Fibroblast of lung (primary cell): Measurements from ENCODE around the gene EPHA8. TPM values are rescaled to one million over a fixed set of nuclear protein-coding genes. Genes with fewer than 3 reads are reported as not detected.

ENCODE experiments used
- DNase-seq, 2 donors: peaks; one replicate each; pipeline versions ENCODE4 v3.0.0 to v3.0.0-alpha.2; 2010; ENCODE audit warnings: low read depth in 2 of 2
- H2AFZ ChIP-seq: 2 replicates; pipeline ENCODE4 v1.5.1; 2012; ENCODE audit warnings: low read length, control low read depth, inconsistent platforms
- H3K27ac ChIP-seq: 2 replicates; pipeline ENCODE4 v1.5.1; 2011; ENCODE audit warnings: low read length, control low read depth; ENCODE audit not compliant: insufficient read depth
- H3K27me3 ChIP-seq: 2 replicates; pipeline ENCODE4 v1.5.1; 2011; ENCODE audit warnings: mild to moderate bottlenecking, low read length; ENCODE audit not compliant: control insufficient read depth, insufficient read depth
- H3K36me3 ChIP-seq: 2 replicates; pipeline ENCODE4 v1.5.1; 2011; ENCODE audit warnings: low read length; ENCODE audit not compliant: control insufficient read depth, insufficient read depth
- H3K4me1 ChIP-seq: 2 replicates; pipeline ENCODE4 v1.5.1; 2011; ENCODE audit warnings: low read length; ENCODE audit not compliant: control insufficient read depth, insufficient read depth; ENCODE audit errors: extremely low read depth
- H3K4me2 ChIP-seq: 2 replicates; pipeline ENCODE4 v1.5.1; 2011; ENCODE audit warnings: low read length, control low read depth; ENCODE audit not compliant: insufficient read depth; ENCODE audit errors: extremely low read depth
- H3K4me3 ChIP-seq, 4 experiments: fragments of 200-600 bp in 1 of 4; sonication (generic) in 1 of 4; replicated peaks in 1 of 4; 2 replicates each; pipeline ENCODE4 v1.5.1; 2011 to 2016; ENCODE audit warnings: low read length in 4 of 4, low read depth in 3 of 4, mild to moderate bottlenecking in 3 of 4, control low read depth in 2 of 4, inconsistent platforms in 1 of 4, mixed read lengths in 1 of 4; ENCODE audit not compliant: insufficient read depth in 1 of 4; ENCODE audit errors: control extremely low read depth in 1 of 4
- H3K79me2 ChIP-seq: 2 replicates; pipeline ENCODE4 v1.5.1; 2012; ENCODE audit warnings: mild to moderate bottlenecking, low read length, inconsistent platforms; ENCODE audit not compliant: control insufficient read depth, insufficient read depth
- H3K9ac ChIP-seq: 2 replicates; pipeline ENCODE4 v1.5.1; 2011; ENCODE audit warnings: mild to moderate bottlenecking, low read length, control low read depth; ENCODE audit not compliant: insufficient read depth
- H3K9me3 ChIP-seq: 2 replicates; pipeline ENCODE4 v1.5.1; 2012; ENCODE audit warnings: low read depth, low read length; ENCODE audit not compliant: control insufficient read depth, insufficient read depth
- H4K20me1 ChIP-seq: 2 replicates; pipeline ENCODE4 v1.5.1; 2011; ENCODE audit warnings: low read length; ENCODE audit not compliant: control insufficient read depth, insufficient read depth; ENCODE audit errors: extremely low read depth
- EZH2 ChIP-seq: IDR thresholded peaks from 2 replicates; pipeline ENCODE4 v1.5.1; 2012; ENCODE audit warnings: low read length, control low read depth, mild to moderate bottlenecking; ENCODE audit errors: missing control alignments
- polyA plus RNA-seq, 2 donors: library from polyadenylated mRNA; depleted of rRNA in 1 of 2; stranded (reverse) in 1 of 2; unstranded in 1 of 2; fragments of >200 nt; gene quantifications; 2 replicates each; pipeline ENCODE4 v1.2.1, GENCODE V29; 2011 to 2012; ENCODE audit warnings: missing spikeins in 1 of 2
- total RNA-seq: library from RNA; depleted of rRNA; stranded (reverse); fragments of >200 nt; gene quantifications from 2 replicates; pipeline ENCODE4 v1.2.1, GENCODE V29; 2014
- TF ChIP-seq, protein P1 (sequence below), 2 donors: IDR thresholded peaks in 1 of 2; conservative IDR thresholded peaks in 1 of 2; 1 replicate in 1 of 2; 2 replicates in 1 of 2; pipeline ENCODE4 v1.5.1; 2011 to 2012; ENCODE audit warnings: low read length in 2 of 2, control low read depth in 1 of 2, inconsistent platforms in 1 of 2, low read depth in 1 of 2, mild to moderate bottlenecking in 1 of 2

EPHA8 gene
- total and polyA plus RNA-seq, 2 donors (not counting 1 experiment from before 2014, with no cell fraction given) = not detected

DNA sequence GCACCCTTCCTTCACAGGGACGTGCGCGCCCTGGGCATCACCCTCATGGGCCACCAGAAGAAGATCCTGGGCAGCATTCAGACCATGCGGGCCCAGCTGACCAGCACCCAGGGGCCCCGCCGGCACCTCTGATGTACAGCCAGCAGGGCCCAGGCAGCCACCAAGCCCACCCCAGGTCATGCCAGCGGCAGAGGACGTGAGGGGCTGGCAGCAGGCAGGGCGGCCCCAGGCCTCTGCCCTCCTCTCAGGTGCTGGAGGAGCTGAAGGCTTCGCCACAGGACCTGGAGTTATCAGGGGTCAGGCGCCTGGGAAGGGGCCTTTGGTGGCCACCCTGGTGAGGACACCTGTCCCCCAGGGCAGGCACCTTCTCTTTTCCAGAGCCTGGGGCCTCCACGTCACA, 38.3 kb downstream of the EPHA8 start:
- H3K4me3 ChIP-seq = no peak overlapping the region
- TF ChIP-seq, protein P1, sequence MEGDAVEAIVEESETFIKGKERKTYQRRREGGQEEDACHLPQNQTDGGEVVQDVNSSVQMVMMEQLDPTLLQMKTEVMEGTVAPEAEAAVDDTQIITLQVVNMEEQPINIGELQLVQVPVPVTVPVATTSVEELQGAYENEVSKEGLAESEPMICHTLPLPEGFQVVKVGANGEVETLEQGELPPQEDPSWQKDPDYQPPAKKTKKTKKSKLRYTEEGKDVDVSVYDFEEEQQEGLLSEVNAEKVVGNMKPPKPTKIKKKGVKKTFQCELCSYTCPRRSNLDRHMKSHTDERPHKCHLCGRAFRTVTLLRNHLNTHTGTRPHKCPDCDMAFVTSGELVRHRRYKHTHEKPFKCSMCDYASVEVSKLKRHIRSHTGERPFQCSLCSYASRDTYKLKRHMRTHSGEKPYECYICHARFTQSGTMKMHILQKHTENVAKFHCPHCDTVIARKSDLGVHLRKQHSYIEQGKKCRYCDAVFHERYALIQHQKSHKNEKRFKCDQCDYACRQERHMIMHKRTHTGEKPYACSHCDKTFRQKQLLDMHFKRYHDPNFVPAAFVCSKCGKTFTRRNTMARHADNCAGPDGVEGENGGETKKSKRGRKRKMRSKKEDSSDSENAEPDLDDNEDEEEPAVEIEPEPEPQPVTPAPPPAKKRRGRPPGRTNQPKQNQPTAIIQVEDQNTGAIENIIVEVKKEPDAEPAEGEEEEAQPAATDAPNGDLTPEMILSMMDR (conservative IDR thresholded peaks at IDR 0.05 in 1 of 2, IDR thresholded peaks at IDR 0.05 in 1 of 2; ENCODE audit: low read depth in 1 of 2, low read length in 2 of 2) = no peak
- TF ChIP-seq EZH2 = no peak
- no peaks in the 10 kb centered on the region for H3K36me3 ChIP-seq
- no peak overlapping the region for H2AFZ ChIP-seq
- no peaks in the 10 kb centered on the region for H3K9me3 ChIP-seq
- H3K4me2 ChIP-seq = no peak overlapping the region
- no peaks in the 10 kb centered on the region for H3K79me2 ChIP-seq
- no peak overlapping the region for H3K27ac ChIP-seq
- H3K9ac ChIP-seq = no peak overlapping the region
- no peaks in the 10 kb centered on the region for H3K4me1 ChIP-seq
- H4K20me1 ChIP-seq = no peaks in the 10 kb centered on the region
- no peak for DNase-seq
- peaks cover 13% of the 10 kb centered on the region for H3K27me3 ChIP-seq

DNA sequence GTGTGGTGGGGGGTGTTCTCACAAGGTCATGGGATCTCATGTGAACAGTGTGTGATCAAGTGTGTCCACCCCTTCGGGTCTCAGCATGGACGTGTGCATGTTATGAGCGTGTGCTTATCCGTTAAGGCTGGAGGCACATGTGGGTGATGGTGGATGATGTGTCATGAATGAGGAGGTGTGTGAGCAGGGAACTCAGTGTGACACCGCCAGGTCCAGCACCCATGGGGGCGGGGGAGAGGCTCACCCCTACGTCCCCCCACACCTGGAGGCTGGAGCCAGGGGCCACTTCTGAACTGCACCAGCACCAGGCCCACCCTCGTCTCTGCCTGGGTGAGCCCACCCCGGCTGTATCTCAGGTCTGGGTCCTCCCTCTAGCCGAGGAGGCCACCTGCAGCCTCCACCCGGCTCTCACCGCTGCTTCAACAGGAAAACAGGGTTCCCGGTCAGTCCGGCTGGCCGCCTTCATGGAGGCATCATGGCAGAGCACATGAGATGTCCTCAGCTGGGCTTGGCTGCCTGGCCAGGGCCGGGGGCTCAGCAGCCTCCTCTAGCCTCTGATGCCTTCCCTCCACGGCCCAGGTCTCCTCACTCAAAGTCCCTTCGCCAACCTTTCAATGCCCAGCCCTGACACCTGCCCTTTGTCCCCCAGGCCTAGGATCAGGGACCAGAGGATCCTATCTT, 38.9 kb downstream of the EPHA8 start:
- Histone ChIP-seq H3K9me3 (no peaks in the 10 kb centered on the region), H3K9ac (no peak overlapping the region), H3K36me3 (no peaks in the 10 kb centered on the region), H2AFZ (no peak overlapping the region), H3K27me3 (peaks cover 13% of the 10 kb centered on the region), H3K4me2 (no peak overlapping the region), H4K20me1 (no peaks in the 10 kb centered on the region), H3K79me2 (no peaks in the 10 kb centered on the region), H3K4me3 (no peak overlapping the region), H3K27ac (no peak overlapping the region), H3K4me1 (no peaks in the 10 kb centered on the region)
- no peak for TF ChIP-seq EZH2
- TF ChIP-seq, protein P1 (conservative IDR thresholded peaks at IDR 0.05 in 1 of 2, IDR thresholded peaks at IDR 0.05 in 1 of 2; ENCODE audit: low read depth in 1 of 2, low read length in 2 of 2) = no peak
- no peak for DNase-seq

DNA sequence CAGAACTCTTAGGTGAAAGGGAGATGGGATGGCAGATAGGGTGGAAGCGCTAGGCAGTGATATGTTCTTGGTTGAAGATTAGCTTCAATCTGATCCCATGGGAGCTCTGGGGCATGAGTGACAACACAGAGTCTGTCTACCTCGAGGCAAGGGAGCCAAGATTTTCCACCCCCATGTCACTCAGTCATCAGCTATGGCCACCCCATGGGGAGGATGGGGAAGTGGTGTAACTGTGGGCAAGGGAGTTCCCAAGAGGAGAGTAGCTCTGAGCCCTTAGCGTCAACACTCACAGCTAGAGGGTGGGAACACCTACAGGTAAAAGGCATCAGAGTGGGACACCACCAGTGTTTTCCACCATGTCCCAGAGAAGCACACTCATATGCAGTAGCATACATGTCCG, 42.9 kb downstream of the EPHA8 start:
- no peaks in the 10 kb centered on the region for H3K36me3 ChIP-seq
- H2AFZ ChIP-seq = no peak overlapping the region
- no peaks in the 10 kb centered on the region for H3K79me2 ChIP-seq
- no peak overlapping the region for H3K27ac ChIP-seq
- no peak for TF ChIP-seq EZH2
- TF ChIP-seq, protein P1 (conservative IDR thresholded peaks at IDR 0.05 in 1 of 2, IDR thresholded peaks at IDR 0.05 in 1 of 2; ENCODE audit: low read depth in 1 of 2, low read length in 2 of 2) = no peak
- no peak for DNase-seq
- H4K20me1 ChIP-seq = no peaks in the 10 kb centered on the region
- no peak overlapping the region for H3K9ac ChIP-seq
- no peak overlapping the region for H3K4me3 ChIP-seq
- H3K4me2 ChIP-seq = no peak overlapping the region
- no peaks in the 10 kb centered on the region for H3K4me1 ChIP-seq
- H3K9me3 ChIP-seq = no peaks in the 10 kb centered on the region
- H3K27me3 ChIP-seq = peaks cover 7% of the 10 kb centered on the region
